ENCODE results near the gene TRMT61B. TPM values are rescaled to one million over a fixed set of nuclear protein-coding genes. Genes with fewer than 3 reads are reported as not detected.

Gene TRMT61B
- polyA plus RNA-seq, 3 donors, result 6.7 to 10.2 (median 8.1) TPM

- H3K27ac ChIP-seq (ENCODE audit: low read depth in 1 of 2, low read length in 2 of 2), result no peak overlapping the region
- intact Hi-C loops (cut with micrococcal nuclease), result no loop called here
- H3K27ac Mint-ChIP-seq, result no peak overlapping the region
- no peaks in the 10 kb centered on the region for H3K36me3 Mint-ChIP-seq
- no peaks in the 10 kb centered on the region for H3K79me2 ChIP-seq (ENCODE audit: insufficient read depth, low read length)
- H3K4me2 ChIP-seq (replicated peaks; ENCODE audit: extremely low read depth, low read length, poor library complexity, severe bottlenecking), result no peak overlapping the region
- no peaks in the 10 kb centered on the region for H3K36me3 ChIP-seq (replicated peaks in 1 of 2; ENCODE audit: control insufficient read depth in 1 of 2, insufficient read depth in 2 of 2, low read length in 2 of 2)
- no peaks in the 10 kb centered on the region for H3K27me3 ChIP-seq (ENCODE audit: control insufficient read depth in 2 of 2, insufficient read depth in 2 of 2, low read length in 2 of 2)
- H3K27me3 Mint-ChIP-seq (ENCODE audit: low read depth in 3 of 3), result peaks cover 0 to 6% (median 4%) of the 10 kb centered on the region in 3 donors
- no peak overlapping the region for H3K9ac ChIP-seq (ENCODE audit: insufficient read depth, low read length, poor library complexity, severe bottlenecking)
- no peak overlapping the region for H2AFZ ChIP-seq (ENCODE audit: insufficient read depth, low read depth, low read length, poor library complexity, severe bottlenecking)
- H4K20me1 ChIP-seq (ENCODE audit: insufficient read depth, low read length), result no peaks in the 10 kb centered on the region
- H3K4me1 ChIP-seq (ENCODE audit: control insufficient read depth in 1 of 2, insufficient read depth in 2 of 2, low read length in 2 of 2), result no peaks in the 10 kb centered on the region
- TF ChIP-seq CTCF (IDR thresholded peaks at IDR 0.05), result no peak
- no peak overlapping the region for H3K4me3 ChIP-seq (replicated peaks in 1 of 3; ENCODE audit: low read depth in 2 of 3, low read length in 3 of 3)
- H3K4me3 Mint-ChIP-seq, result no peak overlapping the region
- no CpG with 5 or more reads among the region's 2 CpGs for WGBS (ENCODE audit: insufficient coverage)
- H3K4me1 Mint-ChIP-seq, result no peaks in the 10 kb centered on the region
- DNase-seq, result no peak
- no peaks in the 10 kb centered on the region for H3K9me3 ChIP-seq (replicated peaks in 1 of 2; ENCODE audit: control insufficient read depth in 1 of 2, insufficient read depth in 1 of 2, low read length in 2 of 2)
- H3K9me3 Mint-ChIP-seq, result peaks cover 2 to 7% (median 4%) of the 10 kb centered on the region in 7 donors
Measured at GRCh38 chr2:28833740-28834470, 36.2 kb downstream of the TRMT61B start.

- no CpG with 5 or more reads among the region's 2 CpGs for WGBS (ENCODE audit: insufficient coverage)
- Mint-ChIP-seq H3K4me3 (no peak overlapping the region), H3K27me3 (ENCODE audit: low read depth in 3 of 3) (peaks cover 0 to 5% (median 4%) of the 10 kb centered on the region in 3 donors), H3K4me1 (no peaks in the 10 kb centered on the region), H3K36me3 (no peaks in the 10 kb centered on the region), H3K27ac (no peak overlapping the region), H3K9me3 (no peaks in the 10 kb centered on the region)
- no peaks in the 10 kb centered on the region for H3K27me3 ChIP-seq (ENCODE audit: control insufficient read depth in 2 of 2, insufficient read depth in 2 of 2, low read length in 2 of 2)
- H3K36me3 ChIP-seq (replicated peaks in 1 of 2; ENCODE audit: control insufficient read depth in 1 of 2, insufficient read depth in 2 of 2, low read length in 2 of 2), result no peaks in the 10 kb centered on the region
- no peaks in the 10 kb centered on the region for H3K4me1 ChIP-seq (ENCODE audit: control insufficient read depth in 1 of 2, insufficient read depth in 2 of 2, low read length in 2 of 2)
- H3K27ac ChIP-seq (ENCODE audit: low read depth in 1 of 2, low read length in 2 of 2), result no peak overlapping the region
- H3K9me3 ChIP-seq (replicated peaks in 1 of 2; ENCODE audit: control insufficient read depth in 1 of 2, insufficient read depth in 1 of 2, low read length in 2 of 2), result no peaks in the 10 kb centered on the region
- intact Hi-C loops (cut with micrococcal nuclease), result loop anchor here in 1 of 2 donors (10.0 kb wide), 1 partner anchor 66 kb away; the partner anchor contains the start of gene WDR43
- no peak overlapping the region for H3K9ac ChIP-seq (ENCODE audit: insufficient read depth, low read length, poor library complexity, severe bottlenecking)
- no peak for DNase-seq
- no peak overlapping the region for H3K4me2 ChIP-seq (replicated peaks; ENCODE audit: extremely low read depth, low read length, poor library complexity, severe bottlenecking)
- H3K79me2 ChIP-seq (ENCODE audit: insufficient read depth, low read length), result no peaks in the 10 kb centered on the region
- H2AFZ ChIP-seq (ENCODE audit: insufficient read depth, low read depth, low read length, poor library complexity, severe bottlenecking), result no peak overlapping the region
- TF ChIP-seq CTCF (IDR thresholded peaks at IDR 0.05), result no peak
- H3K4me3 ChIP-seq (replicated peaks in 1 of 3; ENCODE audit: low read depth in 2 of 3, low read length in 3 of 3), result no peak overlapping the region
- H4K20me1 ChIP-seq (ENCODE audit: insufficient read depth, low read length), result no peaks in the 10 kb centered on the region
Measured at GRCh38 chr2:28828382-28828781, 41.7 kb downstream of the TRMT61B start.
